ENCODE results near the gene CLDN17.

Gene CLDN17, protein sequence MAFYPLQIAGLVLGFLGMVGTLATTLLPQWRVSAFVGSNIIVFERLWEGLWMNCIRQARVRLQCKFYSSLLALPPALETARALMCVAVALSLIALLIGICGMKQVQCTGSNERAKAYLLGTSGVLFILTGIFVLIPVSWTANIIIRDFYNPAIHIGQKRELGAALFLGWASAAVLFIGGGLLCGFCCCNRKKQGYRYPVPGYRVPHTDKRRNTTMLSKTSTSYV

DNA sequence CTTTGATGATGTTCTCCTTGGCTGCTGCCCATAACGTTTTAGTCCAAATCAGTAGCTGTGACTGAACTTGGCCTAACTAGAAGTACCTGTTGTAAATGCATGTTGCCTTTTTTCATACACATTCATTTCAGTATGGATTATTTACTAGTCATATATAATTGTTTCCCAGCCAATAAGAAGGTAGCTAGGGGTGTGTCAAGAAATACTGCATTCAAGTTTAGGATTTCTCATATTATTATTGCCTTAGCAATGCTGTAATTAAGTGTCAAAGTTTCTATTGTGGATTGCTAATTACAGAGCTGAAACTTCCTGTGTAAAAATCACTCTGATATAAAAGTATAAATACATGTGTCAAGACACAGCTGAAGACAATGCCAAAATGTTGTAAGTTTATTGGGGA is at the start of gene CLDN17:
Gene CLDN17 (minus strand): TSS at position 101 of the 400 bp plus-strand sequence. CDS start 188 bp downstream, outside the sequence.
- no peak for DNase-seq

DNA sequence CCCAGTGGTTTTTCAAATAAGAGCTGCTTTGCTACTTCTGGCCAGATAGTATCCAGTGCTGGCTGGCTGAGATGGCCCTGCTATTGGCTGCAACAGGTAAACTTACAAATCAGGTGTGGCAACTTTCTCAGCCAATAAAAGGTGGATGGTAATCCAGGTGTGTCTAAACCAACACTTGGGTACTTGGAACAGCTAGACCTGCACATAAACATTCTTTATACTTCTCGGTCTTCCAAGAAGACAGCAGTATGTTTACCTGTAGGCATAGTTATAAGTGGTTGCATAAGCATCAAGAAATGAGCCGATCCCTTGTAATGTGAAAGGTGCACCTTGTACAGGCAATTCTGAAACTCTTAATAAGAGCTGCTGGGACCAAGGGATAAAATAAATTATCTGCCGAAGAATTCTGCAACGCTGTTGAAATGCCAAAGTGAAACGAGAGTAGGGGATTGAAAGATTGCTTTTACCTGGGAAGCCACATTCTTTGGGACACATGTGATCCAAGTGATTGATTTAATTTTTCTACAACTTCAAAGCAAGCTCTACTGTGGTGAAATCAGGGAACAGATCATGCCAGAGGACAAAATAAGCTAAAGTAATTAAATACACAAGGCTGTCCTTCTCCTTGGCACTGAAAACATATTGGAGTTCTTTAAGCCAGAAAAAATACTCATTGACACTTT is 49.6 kb upstream of the CLDN17 start, which contains the start of gene CLDN8:
Gene CLDN8 (minus strand): TSS at position 57 of the 683 bp plus-strand sequence. CDS start 172 bp downstream, outside the sequence.
- DNase-seq = no peak

DNA sequence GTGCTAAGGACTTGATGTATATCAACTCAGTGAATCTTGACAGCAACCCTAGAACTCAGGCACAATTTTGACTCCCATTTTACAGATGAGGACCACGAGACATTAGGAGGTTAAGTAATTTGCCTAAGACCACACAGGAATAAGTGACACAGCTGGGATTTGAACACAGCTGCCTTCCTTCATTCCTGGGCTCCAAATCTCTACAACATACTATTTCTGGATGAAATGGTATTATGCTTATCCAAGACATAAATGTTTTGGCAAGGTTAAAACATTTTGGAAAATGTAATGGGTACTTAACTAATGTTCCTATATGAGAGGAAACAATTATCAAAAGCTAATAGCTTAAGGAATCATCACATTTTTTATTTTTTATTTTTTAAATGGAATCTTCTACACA is 44.5 kb upstream of the CLDN17 start:
- DNase-seq = no peak

DNA sequence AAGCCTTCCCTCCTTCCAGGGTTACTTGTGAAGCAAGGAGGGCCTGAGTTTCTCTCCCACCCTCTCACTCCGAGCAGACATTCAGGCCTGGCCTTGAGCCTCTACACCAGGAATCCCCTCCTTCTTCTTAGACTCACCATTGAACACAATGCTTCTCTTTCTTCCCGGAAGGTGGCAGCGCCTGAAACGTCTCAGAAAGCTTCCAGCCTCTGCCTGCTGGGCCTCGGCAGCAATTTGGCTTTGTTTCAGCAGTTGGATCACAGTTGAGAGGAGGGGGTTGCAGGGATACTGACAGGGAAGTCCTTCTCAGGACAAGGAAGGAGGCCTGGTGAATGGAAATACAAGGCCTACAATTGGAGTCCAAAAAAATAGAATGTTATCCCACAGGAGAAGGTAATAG is 43.0 kb upstream of the CLDN17 start:
- DNase-seq = no peak

DNA sequence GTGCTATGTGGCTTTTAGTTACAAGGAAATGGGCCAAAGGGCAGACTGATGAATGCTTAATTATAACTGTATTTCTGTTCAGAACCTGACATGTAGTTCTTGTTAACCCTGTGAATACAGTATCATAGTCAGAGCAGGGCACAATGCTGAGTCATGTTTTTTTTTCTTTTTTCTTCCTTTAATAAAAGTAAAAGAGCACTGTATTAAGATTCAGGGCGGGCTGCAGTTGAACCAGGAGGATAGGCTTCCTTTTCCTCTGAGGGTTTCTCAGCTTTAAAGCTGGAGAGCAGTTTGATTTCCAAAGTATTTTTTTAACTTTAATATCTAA is 40.6 kb upstream of the CLDN17 start:
- no peak for DNase-seq

DNA sequence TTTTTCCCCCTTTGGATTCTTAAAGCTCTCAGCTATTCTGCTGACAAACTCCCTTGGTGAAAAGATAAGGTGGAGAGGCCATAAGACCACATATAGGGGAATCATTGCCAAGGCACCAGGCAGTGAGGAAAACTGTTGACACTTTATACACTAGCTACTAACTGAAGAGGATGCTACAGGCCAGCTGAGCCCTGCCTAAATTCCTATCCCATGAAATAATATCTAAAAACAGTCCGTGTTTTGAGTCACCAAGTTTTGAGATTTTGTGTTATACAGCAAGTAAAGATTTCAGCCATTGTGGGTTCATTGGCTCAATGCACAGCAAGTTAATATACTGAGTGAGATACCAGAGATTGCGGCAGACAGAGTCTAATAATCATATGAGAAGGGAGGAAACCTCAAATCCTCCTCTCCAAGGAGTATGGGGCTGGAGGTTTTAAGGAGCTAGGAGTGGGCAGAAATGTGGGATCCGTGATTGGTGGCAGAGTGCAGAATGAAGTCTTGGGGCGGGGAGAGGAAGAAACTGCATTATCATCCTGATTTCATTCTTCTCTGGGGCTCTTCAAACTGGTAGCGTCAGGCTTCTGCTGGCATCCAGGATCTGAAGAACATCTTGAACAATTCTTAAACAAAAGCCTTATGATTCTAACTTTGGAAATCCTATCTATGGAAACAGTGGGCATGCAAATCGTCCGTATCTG is 40.1 kb upstream of the CLDN17 start:
- DNase-seq = no peak

DNA sequence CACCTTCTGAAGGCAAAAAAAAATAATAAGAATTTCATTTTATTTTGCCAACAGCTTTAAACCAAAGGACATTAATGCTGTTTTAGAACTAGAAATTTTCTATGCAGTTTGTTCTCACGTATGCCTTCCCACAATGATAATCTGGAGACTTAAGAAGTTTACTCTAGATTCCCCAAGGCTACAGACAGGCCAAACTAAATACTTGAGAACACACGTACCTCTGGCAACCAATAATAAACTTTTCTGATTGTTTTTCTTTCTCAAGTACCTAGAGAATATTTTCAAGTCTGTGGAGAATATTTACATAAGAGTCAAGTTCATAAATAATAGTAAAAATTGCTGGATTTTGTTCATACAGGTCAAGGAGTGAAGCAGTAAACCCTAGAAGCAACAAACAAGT is 33.4 kb upstream of the CLDN17 start:
- no peak for DNase-seq

DNA sequence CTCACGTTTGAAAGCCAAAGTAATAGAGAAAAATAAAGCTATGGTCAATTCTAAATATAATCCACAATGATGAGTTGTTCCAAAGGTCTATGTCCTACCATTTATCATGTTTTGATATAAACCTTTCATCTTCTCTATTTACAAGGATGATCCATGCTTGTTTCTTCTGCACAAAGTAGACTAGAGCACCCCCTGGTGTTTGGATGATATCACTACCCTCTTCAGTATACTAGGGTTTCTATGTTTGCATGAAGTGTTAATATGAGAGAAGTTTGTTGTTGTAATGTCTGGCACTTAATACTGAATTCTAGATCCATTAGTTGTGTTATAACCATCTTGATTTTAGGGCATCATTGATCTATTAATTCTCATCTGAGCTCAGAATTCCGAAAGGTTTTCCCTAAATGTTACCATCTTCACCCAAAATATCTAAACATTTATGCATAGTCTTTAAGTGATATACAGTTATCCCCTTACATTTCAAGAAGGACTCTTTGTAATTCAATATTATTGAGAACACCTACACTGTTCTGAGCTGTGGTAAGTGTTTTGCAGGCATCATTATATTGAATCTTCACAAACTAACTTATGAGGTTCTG is 28.2 kb upstream of the CLDN17 start:
- DNase-seq = no peak

DNA sequence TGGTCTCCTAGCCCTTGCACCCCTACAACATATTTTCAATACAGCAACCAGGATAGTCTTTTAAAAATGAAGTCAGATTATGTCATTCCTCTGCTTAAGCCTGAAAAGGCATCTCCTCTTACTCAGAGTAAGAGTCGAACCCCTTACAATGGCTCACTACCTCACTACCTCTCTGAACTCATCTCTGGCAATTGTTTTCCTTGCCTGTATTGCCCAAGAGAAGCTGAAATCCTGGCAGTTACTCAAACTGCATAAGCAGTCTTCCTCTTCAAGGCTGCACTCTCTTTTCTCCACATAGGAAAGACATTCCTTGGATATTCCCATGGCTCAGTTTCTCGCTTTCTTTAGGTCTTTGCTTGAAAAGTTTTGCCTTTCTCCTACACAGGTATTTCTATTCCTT is 26.6 kb upstream of the CLDN17 start:
- DNase-seq = no peak

DNA sequence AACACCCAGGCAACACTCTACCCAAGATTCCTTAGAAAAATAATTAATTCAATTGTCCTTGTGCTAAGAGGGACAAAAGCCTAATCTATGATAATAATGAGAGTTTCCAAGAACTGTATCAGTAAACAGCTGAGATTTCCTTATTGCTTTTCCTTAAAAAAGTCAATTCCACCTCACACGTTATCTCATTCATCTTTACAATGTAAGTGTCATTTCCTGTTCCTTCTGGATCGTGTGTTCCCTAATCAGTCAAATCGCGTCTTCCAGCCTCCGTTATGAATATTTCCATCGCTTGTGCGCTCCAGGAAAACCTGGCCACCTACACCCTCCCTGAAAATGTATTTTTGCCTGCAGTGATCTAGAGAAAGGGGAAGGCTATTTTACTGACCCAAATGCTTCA is 23.9 kb upstream of the CLDN17 start:
- no peak for DNase-seq

DNA sequence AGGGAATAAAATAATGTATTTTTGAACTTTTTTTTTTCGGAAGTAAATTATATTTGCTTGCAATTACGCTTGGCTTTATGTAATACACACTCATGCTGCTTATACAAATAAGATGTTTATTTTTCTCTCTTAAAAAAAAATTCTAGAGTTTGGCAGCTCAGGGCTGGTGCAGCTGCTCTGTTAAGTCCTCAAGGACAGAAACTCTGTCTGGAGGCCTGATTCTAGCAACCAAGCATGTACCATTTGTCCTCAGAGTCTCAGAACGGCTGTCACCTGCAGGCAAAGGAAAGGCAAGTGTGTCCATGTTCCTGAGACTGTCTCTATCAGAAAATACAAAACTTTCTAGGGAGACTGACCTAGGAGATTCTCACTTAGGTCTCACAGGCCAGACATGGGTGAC is 23.2 kb upstream of the CLDN17 start:
- no peak for DNase-seq

DNA sequence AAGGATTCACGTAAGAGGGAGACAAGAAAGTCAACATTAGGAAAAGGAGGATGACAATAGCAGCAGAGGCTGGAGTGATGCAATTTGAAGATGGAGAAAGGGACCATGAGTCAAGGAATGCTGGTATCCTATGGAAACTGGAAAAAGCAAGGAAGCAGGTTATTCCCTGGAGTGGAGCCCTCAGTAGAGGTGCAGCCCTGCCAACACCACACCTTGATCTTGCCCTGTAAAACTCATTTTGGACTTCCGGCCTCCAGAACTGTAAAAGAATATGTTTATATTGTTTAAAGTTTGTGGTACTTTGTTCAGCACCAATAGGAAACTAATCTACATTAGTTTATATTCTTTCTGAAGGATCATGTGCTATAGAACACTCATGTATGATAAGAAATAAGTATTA is 19.6 kb upstream of the CLDN17 start:
- no peak for DNase-seq

DNA sequence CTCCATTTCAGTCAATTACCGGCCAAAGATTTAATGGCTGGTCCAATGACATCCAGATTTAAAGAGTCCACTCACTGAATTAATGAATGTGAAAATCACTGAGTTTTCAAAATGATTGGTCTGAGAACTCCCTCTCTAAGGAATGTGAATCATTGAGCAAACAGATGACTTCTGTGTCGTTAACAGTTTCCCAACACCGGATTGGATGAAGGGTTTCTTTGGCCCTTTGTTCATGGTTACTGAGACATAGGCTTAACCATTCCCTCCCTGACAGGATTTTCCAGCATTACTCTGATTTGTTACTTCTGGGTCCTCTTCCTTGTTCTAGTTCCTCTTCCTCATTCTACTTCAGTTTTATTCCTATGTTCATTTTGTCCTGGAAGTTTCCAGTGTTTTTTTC is 1.5 kb upstream of the CLDN17 start:
- no peak for DNase-seq

DNA sequence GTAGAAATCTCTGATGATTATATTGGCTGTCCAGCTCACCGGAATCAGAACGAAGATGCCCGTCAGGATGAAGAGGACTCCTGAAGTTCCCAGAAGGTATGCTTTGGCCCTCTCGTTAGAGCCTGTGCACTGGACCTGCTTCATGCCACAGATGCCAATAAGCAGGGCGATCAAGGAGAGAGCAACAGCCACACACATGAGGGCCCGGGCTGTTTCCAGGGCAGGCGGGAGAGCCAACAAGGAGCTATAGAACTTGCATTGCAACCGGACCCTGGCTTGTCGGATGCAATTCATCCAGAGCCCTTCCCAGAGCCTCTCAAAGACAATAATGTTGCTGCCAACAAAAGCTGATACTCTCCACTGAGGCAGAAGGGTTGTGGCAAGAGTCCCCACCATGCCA is 434 bp downstream of the CLDN17 start:
- DNase-seq = no peak

DNA sequence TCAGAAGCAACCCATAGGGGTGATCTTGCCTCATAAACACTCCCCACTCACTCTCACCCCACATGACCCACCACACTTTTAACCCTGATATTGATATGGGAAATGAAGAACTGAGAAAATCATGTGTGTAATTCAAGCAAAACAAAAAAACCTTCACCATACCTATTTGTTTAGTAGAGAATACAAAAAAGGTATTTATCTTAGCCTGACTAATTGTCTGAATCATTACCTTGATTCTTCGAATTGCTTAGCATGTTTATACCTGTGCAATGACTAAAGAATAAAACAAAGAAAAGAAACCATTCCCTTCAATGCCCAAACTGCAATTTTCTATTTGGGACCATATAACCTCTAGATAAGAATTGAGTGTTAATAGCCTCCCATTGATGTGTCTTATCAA is 1.8 kb downstream of the CLDN17 start:
- DNase-seq = no peak

DNA sequence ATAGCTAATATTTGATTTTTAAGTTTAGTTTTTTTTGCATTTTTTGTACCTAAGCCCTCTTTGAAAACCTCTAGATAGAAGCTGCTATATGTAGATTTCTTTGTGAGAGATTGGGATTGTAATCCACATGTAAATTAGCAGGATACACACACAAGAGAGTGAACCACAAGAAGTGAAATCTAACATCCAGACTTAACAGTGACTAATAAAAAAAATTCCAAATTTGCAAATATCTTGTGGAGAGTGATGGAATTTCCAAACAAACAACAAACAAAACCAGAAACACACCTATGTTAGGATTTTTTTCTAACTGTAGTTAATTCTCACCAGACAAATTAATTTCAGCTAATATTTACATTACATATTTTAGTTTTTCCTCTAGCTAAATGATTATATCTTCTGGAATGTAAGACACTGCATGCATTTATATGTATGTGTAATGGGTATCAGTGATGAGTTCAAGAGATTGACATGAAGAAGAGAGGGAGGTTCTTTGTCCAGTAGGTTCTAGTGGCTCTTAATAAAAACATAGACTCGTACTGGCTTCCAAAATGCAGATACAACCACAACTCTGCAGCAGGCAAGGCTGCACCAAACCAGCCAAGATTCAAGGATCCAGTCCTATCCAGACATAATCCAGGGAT is 12.8 kb downstream of the CLDN17 start:
- no peak for DNase-seq

DNA sequence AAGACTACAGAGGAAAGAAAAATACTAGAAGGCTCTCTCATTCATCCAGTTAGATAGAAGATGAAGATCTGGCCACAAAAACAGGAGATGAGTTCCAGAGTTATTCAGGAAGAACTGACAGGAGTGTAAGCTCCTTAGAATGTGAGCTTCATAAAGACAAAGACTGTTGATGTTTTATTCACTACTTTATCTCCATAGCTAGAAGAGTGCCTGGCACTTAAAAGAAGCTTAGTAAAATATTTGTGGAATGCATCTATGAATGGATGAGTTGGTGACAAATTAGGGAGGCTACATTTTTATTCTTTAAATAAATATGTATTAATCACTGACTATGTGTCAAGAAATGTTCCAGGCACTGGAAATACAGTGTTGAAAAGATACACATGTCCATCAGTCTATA is 13.8 kb downstream of the CLDN17 start:
- DNase-seq = no peak

DNA sequence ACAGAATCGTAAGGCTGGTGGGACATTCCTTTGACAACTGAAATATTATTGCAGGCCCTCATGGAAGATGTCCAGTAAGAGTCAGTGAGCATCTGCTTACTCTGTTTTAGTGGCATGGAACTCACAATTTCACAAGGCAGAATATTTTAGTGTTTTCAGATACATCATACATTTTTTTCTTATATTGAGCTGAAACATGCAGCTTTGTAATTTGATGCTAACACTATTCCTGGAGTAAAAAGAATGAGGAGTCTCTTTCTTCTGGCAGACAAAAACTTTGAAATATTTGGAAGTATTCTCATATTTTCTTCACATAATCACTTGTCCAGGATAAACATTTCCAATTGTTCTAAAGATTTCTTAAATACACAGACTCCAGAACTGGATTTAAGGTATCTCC is 17.7 kb downstream of the CLDN17 start:
- no peak for DNase-seq

DNA sequence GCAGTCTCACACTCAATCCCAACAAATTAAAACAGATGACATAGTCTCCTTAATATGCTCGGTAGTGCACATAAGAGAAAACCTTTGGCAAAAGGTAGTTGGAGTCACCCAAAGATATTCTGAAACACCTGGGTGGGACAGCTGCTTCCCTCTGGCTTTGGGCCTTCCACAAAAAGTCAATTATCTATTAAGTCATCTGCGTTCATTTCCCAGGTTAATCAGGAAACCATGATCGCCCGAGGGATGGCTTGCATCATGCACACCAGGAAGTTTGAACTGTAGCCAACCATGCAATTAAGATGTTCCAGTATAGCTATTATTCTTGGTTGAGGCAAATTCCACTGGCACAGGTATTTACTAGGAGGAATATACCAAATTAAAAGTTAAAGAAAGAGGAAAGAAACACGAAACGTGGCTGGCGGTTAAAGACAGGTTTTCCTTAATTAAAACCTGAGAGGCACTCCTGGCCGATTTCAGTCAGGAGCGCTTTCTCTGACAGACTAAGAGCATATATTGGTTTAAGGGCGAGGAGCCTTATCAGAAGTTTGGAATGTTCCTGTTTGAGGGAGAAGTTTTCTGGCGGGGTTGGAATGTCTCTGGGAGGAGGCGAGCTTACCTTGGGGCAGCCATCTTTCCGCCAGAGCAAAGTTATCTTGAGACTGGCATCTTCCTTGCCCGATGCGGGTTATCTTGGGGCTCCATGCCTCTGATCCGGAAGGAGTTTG is 19.9 kb downstream of the CLDN17 start:
- DNase-seq = no peak

DNA sequence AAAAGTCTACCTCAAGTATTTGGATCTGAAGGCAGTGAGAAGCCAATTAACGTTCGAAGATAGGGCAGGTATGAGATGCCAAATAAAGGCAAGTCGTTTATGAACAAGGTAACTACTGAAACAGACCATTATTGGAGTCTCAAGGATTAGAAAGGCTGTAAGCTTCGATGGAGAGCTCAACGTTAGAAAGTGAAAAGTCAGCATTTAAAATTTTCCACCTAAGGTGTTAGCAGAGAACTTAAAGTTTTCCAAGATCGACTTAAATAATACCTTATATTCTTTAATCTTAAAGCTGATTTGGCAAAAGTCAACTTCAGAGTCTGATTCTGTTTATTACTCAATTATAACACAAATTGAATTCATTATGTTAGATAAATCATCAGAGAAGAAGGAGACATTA is 28.1 kb downstream of the CLDN17 start:
- DNase-seq = no peak

DNA sequence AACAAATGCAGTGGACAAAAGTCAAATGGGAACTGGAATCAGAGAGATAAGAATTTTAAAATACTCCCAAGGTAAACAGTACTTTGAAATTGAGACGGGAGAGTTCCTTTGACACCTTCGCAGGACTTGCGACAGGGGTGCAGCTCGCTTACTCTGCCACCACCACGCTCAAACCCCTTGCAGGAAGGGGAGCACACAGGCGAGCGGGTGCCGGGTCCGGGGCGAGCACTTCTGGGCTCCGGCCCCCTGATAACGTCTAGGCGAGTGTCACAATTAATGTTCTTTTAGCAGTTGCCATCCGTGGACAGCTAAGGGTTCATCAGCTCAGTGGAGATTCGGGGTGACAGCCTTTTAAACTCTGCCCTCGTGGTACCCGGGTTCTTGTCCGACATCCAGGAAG is 37.4 kb downstream of the CLDN17 start:
- no peak for DNase-seq

DNA sequence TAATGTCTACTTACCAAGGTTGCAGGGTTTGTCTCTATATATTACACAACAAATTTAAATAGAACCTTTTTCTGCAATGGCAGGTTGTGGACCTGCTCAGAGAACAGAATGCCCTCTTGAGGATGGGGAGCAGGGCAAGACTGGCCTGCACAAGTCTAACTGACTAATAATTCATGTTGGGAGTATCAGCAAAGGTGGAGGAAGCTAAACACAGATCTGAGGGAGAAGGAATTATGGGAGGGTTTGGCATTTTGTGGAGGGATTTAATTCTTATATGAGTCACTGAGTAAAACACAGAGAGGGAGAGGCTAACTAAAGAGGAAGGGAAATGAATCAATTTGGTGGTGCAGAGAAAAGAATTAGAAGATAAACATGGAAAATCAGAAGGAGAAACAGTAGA is 40.0 kb downstream of the CLDN17 start:
- DNase-seq = no peak

DNA sequence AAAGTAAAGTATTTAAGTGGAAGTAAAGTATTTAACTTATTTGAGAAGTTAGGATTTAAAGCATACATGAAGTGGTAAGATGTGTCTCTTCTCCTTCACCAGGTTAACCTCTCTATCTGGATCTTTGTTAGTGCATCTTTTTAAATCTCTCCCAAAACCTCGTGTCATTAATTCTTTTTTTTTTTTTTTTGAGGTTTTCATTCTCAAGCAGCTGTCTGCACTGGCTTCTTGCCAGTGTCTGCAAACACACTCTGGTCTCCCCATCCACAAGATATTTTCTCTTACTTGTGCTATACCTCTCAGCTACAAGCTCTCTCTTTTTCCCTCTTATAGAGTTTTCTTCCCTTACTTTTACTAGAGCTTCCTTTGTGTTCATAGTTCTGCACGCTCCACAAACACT is 49.0 kb downstream of the CLDN17 start:
- DNase-seq = no peak

All from stimulated activated naive CD4-positive, alpha-beta T cell treated with Interleukin-2 at 50 U/mL for 16 hours (primary cell).